ENCODE data around the gene ERP44.

DNA sequence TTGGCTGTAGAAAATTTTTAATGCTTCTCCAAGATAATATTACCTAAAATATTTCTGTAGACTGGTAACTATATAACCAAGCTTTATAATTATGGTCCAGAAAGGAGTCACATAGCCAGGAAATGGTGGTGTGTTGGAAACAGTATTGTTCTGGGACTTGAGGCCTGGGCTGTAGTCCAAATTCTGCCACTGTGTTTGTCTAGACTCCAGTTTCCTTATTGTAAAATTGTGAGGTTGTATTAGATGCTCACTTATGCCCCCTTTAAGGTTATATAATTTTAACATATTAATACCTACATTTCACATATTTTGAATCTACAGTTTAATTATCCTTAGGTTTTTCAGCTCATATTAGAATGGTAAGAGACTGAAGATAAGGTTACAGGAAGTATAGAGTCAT, 149.9 kb downstream of the ERP44 start:
- TF ChIP-seq, protein P1, sequence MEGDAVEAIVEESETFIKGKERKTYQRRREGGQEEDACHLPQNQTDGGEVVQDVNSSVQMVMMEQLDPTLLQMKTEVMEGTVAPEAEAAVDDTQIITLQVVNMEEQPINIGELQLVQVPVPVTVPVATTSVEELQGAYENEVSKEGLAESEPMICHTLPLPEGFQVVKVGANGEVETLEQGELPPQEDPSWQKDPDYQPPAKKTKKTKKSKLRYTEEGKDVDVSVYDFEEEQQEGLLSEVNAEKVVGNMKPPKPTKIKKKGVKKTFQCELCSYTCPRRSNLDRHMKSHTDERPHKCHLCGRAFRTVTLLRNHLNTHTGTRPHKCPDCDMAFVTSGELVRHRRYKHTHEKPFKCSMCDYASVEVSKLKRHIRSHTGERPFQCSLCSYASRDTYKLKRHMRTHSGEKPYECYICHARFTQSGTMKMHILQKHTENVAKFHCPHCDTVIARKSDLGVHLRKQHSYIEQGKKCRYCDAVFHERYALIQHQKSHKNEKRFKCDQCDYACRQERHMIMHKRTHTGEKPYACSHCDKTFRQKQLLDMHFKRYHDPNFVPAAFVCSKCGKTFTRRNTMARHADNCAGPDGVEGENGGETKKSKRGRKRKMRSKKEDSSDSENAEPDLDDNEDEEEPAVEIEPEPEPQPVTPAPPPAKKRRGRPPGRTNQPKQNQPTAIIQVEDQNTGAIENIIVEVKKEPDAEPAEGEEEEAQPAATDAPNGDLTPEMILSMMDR (IDR thresholded peaks at IDR 0.05 in 4 of 5, conservative IDR thresholded peaks at IDR 0.05 in 1 of 5) = no peak
- TF ChIP-seq POLR2A (IDR thresholded peaks at IDR 0.05) = no peak
